Measurements from ENCODE around the gene FCER1G. TPM values are rescaled to one million over a fixed set of nuclear protein-coding genes. Genes with fewer than 3 reads are reported as not detected.
"Not testable (repeated sequence)": the region's sequence is repeated elsewhere in the genome, so short reads cannot be mapped to it uniquely, and the experiment has no call there.

Gene FCER1G
- polyA plus RNA-seq, 5 donors: 14.3 to 23.8 (median 18.1) TPM

- peak; percentile 96 to 98 for DNase-seq
Measured at GRCh38 chr1:161201836-161202712, 13.0 kb upstream of the FCER1G start, which contains the start of gene NDUFS2. TSS of gene NDUFS2 (plus strand) at chr1:161202367. CDS start at chr1:161202386, 19 bp downstream.

DNA sequence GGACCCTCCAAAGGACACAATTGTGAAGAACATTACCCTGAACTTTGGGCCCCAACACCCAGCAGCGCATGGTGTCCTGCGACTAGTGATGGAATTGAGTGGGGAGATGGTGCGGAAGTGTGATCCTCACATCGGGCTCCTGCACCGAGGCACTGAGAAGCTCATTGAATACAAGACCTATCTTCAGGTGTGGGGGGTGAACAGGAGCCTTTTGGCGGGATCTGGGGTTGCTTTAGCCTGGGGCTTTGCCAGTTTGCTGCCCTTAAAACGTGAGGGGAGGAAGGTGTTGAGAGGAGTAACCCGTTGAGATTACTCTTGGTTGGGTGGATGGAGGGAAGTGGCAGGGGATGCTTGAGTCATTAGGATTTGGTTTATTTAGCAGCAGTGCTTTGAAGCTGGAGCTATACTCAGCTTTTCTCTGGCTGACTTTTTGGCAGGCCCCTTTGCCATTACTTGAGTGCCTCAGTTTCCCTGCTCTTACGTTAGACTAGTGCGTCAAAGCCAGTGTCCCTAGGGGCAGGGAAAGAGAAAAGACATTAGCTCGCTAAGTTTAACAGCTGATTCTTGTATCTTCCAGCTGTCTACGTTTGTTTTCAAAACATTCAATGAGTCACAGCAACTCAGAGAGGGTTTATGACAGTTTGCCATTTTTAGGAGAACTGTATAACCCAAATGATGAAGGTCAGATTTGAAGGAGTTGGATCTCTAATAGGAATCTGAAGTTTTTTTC, 8.5 kb upstream of the FCER1G start:
- DNase-seq: no peak

DNA sequence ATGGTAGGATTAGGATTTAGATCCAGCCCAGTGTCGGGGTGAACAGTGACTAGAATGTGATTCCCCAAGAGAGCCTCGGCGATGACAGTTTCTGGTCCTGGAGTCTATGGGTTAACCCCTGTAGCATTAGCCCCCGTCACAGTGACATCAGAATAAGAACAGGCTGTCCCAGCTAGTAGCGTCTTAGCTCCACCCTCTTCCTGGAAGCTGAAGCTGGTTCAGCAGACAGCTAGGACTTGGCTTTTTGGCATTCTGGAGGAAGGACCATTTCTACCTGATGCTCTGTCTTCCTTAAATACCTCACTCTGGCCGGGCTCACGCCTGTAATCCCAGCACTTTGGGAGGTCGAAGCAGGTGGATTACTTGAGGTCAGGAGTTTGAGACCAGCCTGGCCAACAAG, 7.9 kb upstream of the FCER1G start:
- no peak for DNase-seq

- DNase-seq: no peak
Measured at GRCh38 chr1:161209790-161210409, 5.2 kb upstream of the FCER1G start.

DNA sequence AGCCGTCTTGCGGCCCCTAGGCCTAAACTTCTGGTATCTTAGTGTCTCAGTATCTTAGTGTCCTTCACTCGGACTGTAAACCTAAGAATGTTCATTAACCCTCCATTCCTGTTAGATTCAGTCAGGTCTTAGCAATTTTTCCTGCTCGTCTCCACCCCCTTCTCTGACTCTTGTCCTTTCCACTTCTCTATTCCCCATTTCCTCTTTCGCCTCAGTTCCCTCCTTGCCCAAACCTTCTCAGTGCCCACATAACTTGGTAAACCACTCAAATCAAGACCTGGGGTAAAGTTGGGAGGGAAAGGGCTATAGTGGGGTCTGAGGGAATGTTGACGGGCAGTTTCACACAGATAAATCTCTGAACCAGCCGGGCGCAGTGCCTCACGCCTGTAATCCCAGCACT, 726 bp upstream of the FCER1G start:
- DNase-seq: no peak

- no peak for DNase-seq
Measured at GRCh38 chr1:161216945-161217712, 2.0 kb downstream of the FCER1G start.

GRCh38 chr1:161217831-161218230, 2.7 kb downstream of the FCER1G start:
- DNase-seq: no peak

- DNase-seq: no peak
Measured at GRCh38 chr1:161218301-161219077, 3.4 kb downstream of the FCER1G start.

DNA sequence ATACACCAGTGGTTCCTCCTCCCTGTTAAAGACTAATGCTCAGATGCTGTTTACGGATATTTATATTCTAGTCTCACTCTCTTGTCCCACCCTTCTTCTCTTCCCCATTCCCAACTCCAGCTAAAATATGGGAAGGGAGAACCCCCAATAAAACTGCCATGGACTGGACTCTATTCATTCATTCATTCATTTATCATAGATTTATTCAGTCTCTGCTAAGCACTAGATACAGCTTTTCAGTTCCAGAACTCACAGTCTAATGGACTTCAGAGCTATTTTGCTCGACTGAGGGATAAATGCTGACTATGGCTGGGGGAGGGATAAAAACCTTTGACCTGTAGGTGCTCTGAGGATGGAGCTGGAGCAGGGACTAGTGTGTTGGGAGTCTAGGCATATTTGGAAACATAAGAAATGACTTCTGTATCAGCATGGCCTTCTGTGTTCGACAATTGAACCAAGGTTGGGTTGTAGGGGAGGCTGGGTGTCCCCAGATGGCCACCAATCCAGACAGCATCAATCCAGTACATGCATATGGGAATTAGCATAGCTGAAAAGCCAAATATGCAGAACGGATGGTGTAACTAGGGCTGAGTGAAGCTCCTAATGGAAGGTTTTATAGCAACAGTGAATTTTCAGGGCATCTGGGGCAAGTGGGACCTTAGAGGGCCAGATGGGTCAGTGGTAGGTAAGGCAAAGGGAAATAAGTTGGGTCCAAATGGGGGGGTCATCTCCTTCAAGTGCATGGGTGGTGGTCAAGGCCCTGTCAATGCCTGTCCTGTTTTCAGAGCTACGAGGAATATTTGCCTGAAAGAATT, 4.2 kb downstream of the FCER1G start:
- DNase-seq: no peak

GRCh38 chr1:161220002-161220401, 4.9 kb downstream of the FCER1G start:
- DNase-seq: no peak

GRCh38 chr1:161222175-161223019, 7.3 kb downstream of the FCER1G start:
- no peak for DNase-seq

DNA sequence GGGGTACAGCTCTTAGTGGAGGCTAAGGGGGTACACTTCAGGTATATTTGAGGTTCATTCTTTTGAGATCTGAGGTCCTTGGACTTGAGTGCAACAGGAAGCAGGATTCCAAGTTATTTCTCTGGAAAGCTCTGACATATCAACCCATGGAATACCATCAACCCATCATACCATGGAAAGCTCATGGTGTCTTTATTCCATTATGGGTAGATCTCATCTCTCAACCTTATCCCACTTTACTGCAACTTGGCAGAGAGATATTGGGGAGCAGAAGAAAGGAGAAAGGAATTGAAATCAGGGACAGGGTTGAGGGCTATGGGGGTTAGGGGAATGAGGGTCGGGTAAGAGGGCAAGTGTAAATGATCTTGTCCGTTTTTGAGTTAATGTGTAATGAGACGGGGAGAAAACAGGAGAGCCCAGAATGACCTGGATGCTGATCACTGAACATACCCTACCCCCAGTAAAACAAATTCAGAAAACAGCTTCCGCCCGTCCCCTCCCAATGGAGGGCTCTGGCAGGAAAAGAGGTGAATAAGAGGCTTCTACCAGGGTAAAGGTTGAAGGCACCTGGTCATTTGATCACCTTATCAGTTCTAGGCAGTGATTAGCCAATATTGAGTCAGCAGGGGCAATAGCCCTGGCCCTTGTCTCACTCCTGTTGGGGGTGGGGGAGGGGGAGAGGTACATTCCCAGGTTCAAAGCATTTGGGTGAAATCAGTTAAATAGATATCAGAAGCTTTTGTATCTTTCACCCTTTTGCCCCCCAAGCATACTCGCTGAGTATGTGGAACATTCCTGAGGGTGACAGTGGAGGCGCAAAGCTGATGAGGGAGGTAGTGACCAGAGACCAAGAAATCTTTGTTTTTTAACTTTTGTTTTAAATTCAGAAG, 9.0 kb downstream of the FCER1G start:
- DNase-seq: no peak

DNA sequence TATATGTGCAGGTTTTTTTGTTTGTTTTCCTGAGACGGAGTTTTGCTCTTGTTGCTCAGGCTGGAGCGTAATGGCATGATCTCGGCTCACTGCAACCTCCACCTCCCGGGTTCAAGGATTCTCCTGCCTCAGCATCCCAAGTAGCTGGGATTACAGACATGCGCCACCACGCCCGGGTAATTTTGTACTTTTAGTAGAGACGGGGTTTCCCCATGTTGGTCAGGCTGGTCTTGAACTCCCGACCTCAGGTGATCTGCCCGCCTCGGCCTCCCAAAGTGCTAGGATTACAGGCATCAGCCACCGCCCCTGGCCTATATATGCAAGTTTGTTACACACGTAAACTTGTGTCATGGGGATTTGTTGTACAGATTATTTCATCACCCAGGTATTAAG, 9.6 kb downstream of the FCER1G start:
- DNase-seq: not testable (repeated sequence)

- DNase-seq: no peak
Measured at GRCh38 chr1:161225178-161225533, 10.1 kb downstream of the FCER1G start.

GRCh38 chr1:161225534-161226319, 10.6 kb downstream of the FCER1G start, which contains the start of gene TOMM40L:
TSS of gene TOMM40L (plus strand) at chr1:161226060. CDS start at chr1:161226490, 430 bp downstream.
- peak; percentile 94 to 96 for DNase-seq

GRCh38 chr1:161226320-161226711, 11.2 kb downstream of the FCER1G start:
- DNase-seq: no peak

GRCh38 chr1:161226759-161227158, 11.7 kb downstream of the FCER1G start:
- no peak for DNase-seq
